ENCODE data around the gene MZT2A. TPM values are rescaled to one million over a fixed set of nuclear protein-coding genes. Genes with fewer than 3 reads are reported as not detected.
"Not testable (repeated sequence)": the region's sequence is repeated elsewhere in the genome, so short reads cannot be mapped to it uniquely, and the experiment has no call there.

MZT2A gene
- total RNA-seq, 1 experiment from 2014 or later: 202 TPM

GRCh38 chr2:131480351-131480750, 11.8 kb downstream of the MZT2A start:
- CTCF ChIA-PET; POLR2A ChIA-PET (ENCODE audit: unreplicated experiment): not testable (repeated sequence)

DNA sequence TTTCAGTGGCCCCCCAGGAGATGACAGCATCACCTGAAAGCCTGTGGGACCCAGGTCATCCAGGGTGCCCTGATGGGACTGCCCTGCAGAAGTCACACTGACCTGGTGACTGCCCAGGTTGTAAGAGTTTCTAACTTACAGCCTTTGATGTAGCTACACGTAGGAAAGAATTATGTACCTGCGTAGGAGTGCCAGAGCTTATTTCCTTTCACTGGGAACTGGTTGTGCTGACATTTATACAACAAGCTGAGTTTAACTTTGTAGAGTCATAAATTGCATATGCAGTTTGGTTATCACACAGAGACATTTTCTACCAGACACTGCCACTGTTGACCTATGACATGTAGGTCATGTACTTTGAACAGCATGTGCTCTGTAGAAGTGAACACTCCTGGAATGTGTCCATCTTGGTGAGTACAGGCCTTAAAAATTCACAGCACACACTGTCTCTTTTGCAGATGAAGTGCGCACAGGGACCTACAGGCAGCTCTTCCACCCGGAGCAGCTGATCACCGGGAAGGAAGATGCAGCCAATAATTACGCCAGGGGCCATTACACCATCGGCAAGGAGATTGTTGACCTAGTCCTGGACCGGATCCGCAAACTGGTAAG, 13.2 kb downstream of the MZT2A start:
- H3F3A ChIP-seq (ENCODE audit: insufficient read depth, low read depth); H3K4me3 ChIP-seq; H3K9me2 ChIP-seq (ENCODE audit: insufficient read depth); intact Hi-C loops (cut with micrococcal nuclease; ENCODE audit: unreplicated experiment); BruUV-seq (replicated peaks); H3K27ac ChIP-seq; H4K20me1 ChIP-seq (ENCODE audit: insufficient read depth); H3K4me1 ChIP-seq (replicated peaks; ENCODE audit: insufficient read depth); H3K27me3 ChIP-seq (ENCODE audit: insufficient read depth, low read depth); CTCF ChIA-PET; H3K9me3 ChIP-seq (ENCODE audit: insufficient read depth, low read depth); DNase-seq; POLR2A ChIA-PET (ENCODE audit: unreplicated experiment); H3K4me2 ChIP-seq; H2AFZ ChIP-seq; H3K36me3 ChIP-seq (ENCODE audit: low read depth); H3K79me2 ChIP-seq (ENCODE audit: low read depth): not testable (repeated sequence)

More at GRCh38 chr2:131480351-131480750, 11.8 kb downstream of the MZT2A start:
- intact Hi-C loops (cut with micrococcal nuclease; ENCODE audit: unreplicated experiment); H3K4me3 ChIP-seq; H3K4me2 ChIP-seq; H3K36me3 ChIP-seq (ENCODE audit: low read depth); H2AFZ ChIP-seq; BruUV-seq (replicated peaks); H3F3A ChIP-seq (ENCODE audit: insufficient read depth, low read depth); H3K79me2 ChIP-seq (ENCODE audit: low read depth); H3K4me1 ChIP-seq (replicated peaks; ENCODE audit: insufficient read depth); H3K9me3 ChIP-seq (ENCODE audit: insufficient read depth, low read depth); DNase-seq; H3K9me2 ChIP-seq (ENCODE audit: insufficient read depth); H4K20me1 ChIP-seq (ENCODE audit: insufficient read depth); H3K27me3 ChIP-seq (ENCODE audit: insufficient read depth, low read depth); H3K27ac ChIP-seq: not testable (repeated sequence)

DNA sequence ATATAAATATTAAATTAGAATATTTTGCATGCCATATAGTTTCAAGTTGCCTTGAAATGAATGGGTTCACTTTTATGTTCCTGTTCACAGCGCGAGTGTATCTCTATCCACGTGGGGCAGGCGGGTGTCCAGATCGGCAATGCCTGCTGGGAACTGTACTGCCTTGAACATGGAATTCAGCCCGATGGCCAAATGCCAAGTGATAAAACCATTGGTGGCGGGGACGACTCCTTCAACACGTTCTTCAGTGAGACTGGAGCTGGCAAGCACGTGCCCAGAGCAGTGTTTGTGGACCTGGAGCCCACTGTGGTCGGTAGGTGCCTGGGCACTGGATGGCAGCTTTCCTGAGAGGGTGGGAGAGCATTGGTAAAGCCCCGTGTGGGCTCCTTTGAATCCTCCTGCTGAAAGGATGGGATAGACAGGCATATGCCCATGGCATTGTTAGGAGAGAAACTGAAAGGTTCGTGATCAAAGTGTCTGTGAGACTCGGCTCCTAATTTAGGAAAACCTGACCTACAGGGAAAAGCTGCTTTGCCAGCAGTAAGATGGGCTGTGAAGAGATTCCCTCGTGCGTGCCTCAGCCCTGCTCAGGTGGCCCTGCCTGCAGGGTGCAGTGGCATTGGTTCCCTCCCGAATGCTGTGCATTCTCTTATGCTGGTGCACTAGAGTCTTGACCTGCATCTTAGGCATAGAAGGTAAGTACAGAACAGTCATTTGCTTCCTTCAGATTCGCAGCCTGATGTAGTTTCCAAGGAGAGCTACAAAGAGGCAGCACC, 13.9 kb downstream of the MZT2A start:
- BruUV-seq (replicated peaks); POLR2A ChIA-PET (ENCODE audit: unreplicated experiment); H3K79me2 ChIP-seq (ENCODE audit: low read depth); H3F3A ChIP-seq (ENCODE audit: insufficient read depth, low read depth); H3K4me3 ChIP-seq; H3K9me3 ChIP-seq (ENCODE audit: insufficient read depth, low read depth); H3K4me1 ChIP-seq (replicated peaks; ENCODE audit: insufficient read depth); H2AFZ ChIP-seq; intact Hi-C loops (cut with micrococcal nuclease; ENCODE audit: unreplicated experiment); H3K27me3 ChIP-seq (ENCODE audit: insufficient read depth, low read depth); H3K9me2 ChIP-seq (ENCODE audit: insufficient read depth); DNase-seq; H3K4me2 ChIP-seq; H3K36me3 ChIP-seq (ENCODE audit: low read depth); H3K27ac ChIP-seq; CTCF ChIA-PET; H4K20me1 ChIP-seq (ENCODE audit: insufficient read depth): not testable (repeated sequence)

DNA sequence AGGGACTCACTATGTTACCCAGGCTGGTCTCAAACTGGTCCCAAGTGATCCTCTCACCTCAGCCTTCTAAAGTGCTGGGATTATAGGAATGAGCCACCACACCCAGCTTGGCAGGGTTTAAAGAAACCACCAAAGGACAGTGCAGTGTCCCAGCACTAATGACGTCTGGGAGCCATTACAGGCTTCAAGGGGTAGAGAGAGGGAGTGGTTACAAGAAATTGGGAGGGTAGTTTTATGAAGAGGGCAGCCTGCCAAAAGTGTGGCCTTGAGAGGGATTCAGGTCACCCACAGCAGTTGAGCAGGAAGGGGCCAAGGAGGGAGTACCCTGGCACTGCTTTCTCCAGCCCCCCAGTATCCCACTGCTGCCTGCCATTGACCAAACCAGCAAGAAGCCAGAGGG, 15.0 kb downstream of the MZT2A start:
- H3K4me2 ChIP-seq; BruUV-seq (replicated peaks); H3K27me3 ChIP-seq (ENCODE audit: insufficient read depth, low read depth); H3K36me3 ChIP-seq (ENCODE audit: low read depth); H3K27ac ChIP-seq; DNase-seq; H3K9me2 ChIP-seq (ENCODE audit: insufficient read depth); intact Hi-C loops (cut with micrococcal nuclease; ENCODE audit: unreplicated experiment); H3F3A ChIP-seq (ENCODE audit: insufficient read depth, low read depth); CTCF ChIA-PET; H3K4me3 ChIP-seq; H3K79me2 ChIP-seq (ENCODE audit: low read depth); POLR2A ChIA-PET (ENCODE audit: unreplicated experiment); H2AFZ ChIP-seq; H3K9me3 ChIP-seq (ENCODE audit: insufficient read depth, low read depth); H4K20me1 ChIP-seq (ENCODE audit: insufficient read depth); H3K4me1 ChIP-seq (replicated peaks; ENCODE audit: insufficient read depth): not testable (repeated sequence)

GRCh38 chr2:131476363-131476762, 15.8 kb downstream of the MZT2A start:
- intact Hi-C loops (cut with micrococcal nuclease; ENCODE audit: unreplicated experiment); H3K27ac ChIP-seq; BruUV-seq (replicated peaks): not testable (repeated sequence)

More at GRCh38 chr2:131476363-131476762, 15.8 kb downstream of the MZT2A start:
- H2AFZ ChIP-seq; H3K4me1 ChIP-seq (replicated peaks; ENCODE audit: insufficient read depth); CTCF ChIA-PET; H4K20me1 ChIP-seq (ENCODE audit: insufficient read depth); H3K9me2 ChIP-seq (ENCODE audit: insufficient read depth); H3K79me2 ChIP-seq (ENCODE audit: low read depth); H3K4me3 ChIP-seq; POLR2A ChIA-PET (ENCODE audit: unreplicated experiment); H3K9me3 ChIP-seq (ENCODE audit: insufficient read depth, low read depth); H3K36me3 ChIP-seq (ENCODE audit: low read depth); DNase-seq; H3K4me2 ChIP-seq; H3F3A ChIP-seq (ENCODE audit: insufficient read depth, low read depth); H3K27me3 ChIP-seq (ENCODE audit: insufficient read depth, low read depth): not testable (repeated sequence)

All from PC-9 (cell line).